Testis (tissue), 2 donors: ENCODE measurements around the gene LOC101059915.
"Not testable (repeated sequence)": the region's sequence is repeated elsewhere in the genome, so short reads cannot be mapped to it uniquely, and the experiment has no call there.

Experiments used
- CTCF ChIP-seq, 3 experiments: fragments of 450-650 bp in 2 of 3; fragments of 200-600 bp in 1 of 3; sonication (generic) in 1 of 3; IDR thresholded peaks; one replicate each; pipeline ENCODE4 v1.5.1; 2016 to 2019; ENCODE audit warnings: antibody characterized with exemption in 3 of 3, mild to moderate bottlenecking in 2 of 3, moderate library complexity in 1 of 3
- POLR2A ChIP-seq: fragments of 450-650 bp; IDR thresholded peaks from one replicate; pipeline ENCODE4 v1.6.1; 2017; ENCODE audit warnings: antibody characterized with exemption, mild to moderate bottlenecking, moderate library complexity

- TF ChIP-seq CTCF (IDR thresholded peaks at IDR 0.05); POLR2A: not testable (repeated sequence)
Measured at GRCh38 chrX:71662654-71663053, 4.7 kb upstream of the LOC101059915 start.
